ENCODE data around the gene FOLR1. TPM values are rescaled to one million over a fixed set of nuclear protein-coding genes. Genes with fewer than 3 reads are reported as not detected.

The FOLR1 gene
- total and polyA plus RNA-seq, 2 of the 4 experiments (the other 2 are of a cell fraction), result 0.24 TPM; not detected in 1

GRCh38 chr11:72218251-72218745, 26.4 kb downstream of the FOLR1 start:
- Histone ChIP-seq H2BK5ac (ENCODE audit: low read depth, low read length, poor library complexity, severe bottlenecking) (no peak overlapping the region), H4K5ac (ENCODE audit: low read depth, low read length) (no peak overlapping the region), H3K18ac (ENCODE audit: low read depth, low read length) (no peak overlapping the region), H3K27me3 (ENCODE audit: control insufficient read depth, insufficient read depth, low read length) (peaks cover 34% of the 10 kb centered on the region), H3K23ac (ENCODE audit: low read depth, low read length) (no peak overlapping the region), H4K8ac (ENCODE audit: low read depth in 2 of 2, low read length in 2 of 2) (no peak overlapping the region), H2BK120ac (ENCODE audit: low read depth, low read length) (no peak overlapping the region), H3K4me3 (ENCODE audit: insufficient read depth, low read depth, low read length) (no peak overlapping the region), H3K9me3 (ENCODE audit: control insufficient read depth, insufficient read depth, low read length) (no peaks in the 10 kb centered on the region), H2BK15ac (ENCODE audit: low read depth, low read length) (no peak overlapping the region), H2AK5ac (ENCODE audit: low read depth, low read length) (no peak overlapping the region), H3K4ac (ENCODE audit: low read depth, low read length) (no peak overlapping the region), H3K4me1 (ENCODE audit: control insufficient read depth, insufficient read depth, low read length) (peaks cover 2% of the 10 kb centered on the region; the same call in 1 of the 2 replicates), H2AFZ (replicated peaks; ENCODE audit: low read length, poor library complexity) (no peak overlapping the region), H2AK9ac (replicated peaks; ENCODE audit: low read depth, low read length, poor library complexity) (no peak overlapping the region), H3K27ac (ENCODE audit: insufficient read depth, low read length) (no peak overlapping the region), H3K36me3 (ENCODE audit: control insufficient read depth, insufficient read depth, low read length) (no peaks in the 10 kb centered on the region), H4K91ac (ENCODE audit: insufficient read depth, low read depth, low read length) (no peak overlapping the region), H3K9ac (ENCODE audit: low read depth, low read length) (no peak overlapping the region), H3K79me1 (ENCODE audit: low read depth in 1 of 2, low read length in 2 of 2) (no peaks in the 10 kb centered on the region), H2BK20ac (ENCODE audit: low read depth, low read length) (no peak overlapping the region), H3K56ac (ENCODE audit: extremely low read depth, insufficient read depth, low read length) (no peak overlapping the region), H3K14ac (replicated peaks; ENCODE audit: low read depth, low read length) (no peak overlapping the region), H4K20me1 (ENCODE audit: insufficient read depth, low read length) (no peaks in the 10 kb centered on the region), H3K4me2 (ENCODE audit: low read depth, low read length) (no peak overlapping the region), H3K9me1 (ENCODE audit: insufficient read depth, low read length) (peaks cover 4% of the 10 kb centered on the region; the same call in 1 of the 2 replicates)
- no TSS peak for BruUV-seq (replicated peaks)
- no peak for TF ChIP-seq RCOR1 (IDR thresholded peaks at IDR 0.05; ENCODE audit: insufficient replicate concordance, low read length)
- no peak for TF ChIP-seq ELK1 (IDR thresholded peaks at IDR 0.05; ENCODE audit: borderline replicate concordance, low read depth, low read length)
- no peak for TF ChIP-seq CEBPB (IDR thresholded peaks at IDR 0.05; ENCODE audit: low read depth, low read length)
- TF ChIP-seq NFE2L2 (IDR thresholded peaks at IDR 0.05; ENCODE audit: low read depth, low read length), result no peak
- no peak for TF ChIP-seq CTCF (conservative IDR thresholded peaks at IDR 0.05; ENCODE audit: low read depth, low read length)
- TF ChIP-seq RFX5 (IDR thresholded peaks at IDR 0.05; ENCODE audit: low read depth, low read length), result no peak
- TF ChIP-seq RAD21 (IDR thresholded peaks at IDR 0.05; ENCODE audit: low read length), result no peak
- TF ChIP-seq POLR2A (IDR thresholded peaks at IDR 0.05; ENCODE audit: low read depth, low read length), result no peak
- no peak for TF ChIP-seq SMC3 (IDR thresholded peaks at IDR 0.05; ENCODE audit: low read depth, low read length)
- TF ChIP-seq CHD1 (IDR thresholded peaks at IDR 0.05; ENCODE audit: low read depth, low read length), result no peak
- no peak for TF ChIP-seq MXI1 (IDR thresholded peaks at IDR 0.05; ENCODE audit: borderline replicate concordance, low read depth, low read length)
- TF ChIP-seq MAFK (IDR thresholded peaks at IDR 0.05; ENCODE audit: low read depth, low read length), result no peak
- TF ChIP-seq USF2 (IDR thresholded peaks at IDR 0.05; ENCODE audit: low read depth, low read length), result no peak
- no peak for TF ChIP-seq FOS (IDR thresholded peaks at IDR 0.05; ENCODE audit: low read depth, low read length)
- no peak for TF ChIP-seq MAZ (IDR thresholded peaks at IDR 0.05; ENCODE audit: borderline replicate concordance, low read depth, low read length)
- WGBS, 2 experiments (ENCODE audit: extremely low coverage in 2 of 2, insufficient read length in 1 of 2), result 50% methylated on average over 1 of the region's 5 CpGs; no CpG with 5 or more reads in 1 of the 2 experiments
- ATAC-seq (ENCODE audit: low read depth) (no peak), DNase-seq (no peak)
- intact Hi-C loops (cut with micrococcal nuclease), result no loop called here
- ChIA-PET CTCF (no interaction called here), POLR2A (ENCODE audit: unreplicated experiment) (no interaction called here)
- in situ Hi-C loops (cut with MboI; ENCODE audit: low sequenced_read_pairs), result no loop called here
- dilution Hi-C loops (cut with HindIII; ENCODE audit: low sequenced_read_pairs, unreplicated experiment), result no loop called here

All from IMR-90 (cell line).